Astrocyte (in vitro differentiated cells and primary cell): ENCODE measurements around the gene IL17B.

Source experiments
- EZH2 ChIP-seq: IDR thresholded peaks from 2 replicates; pipeline ENCODE4 v1.6.1; 2012; ENCODE audit warnings: mild to moderate bottlenecking, low read length, inconsistent platforms; ENCODE audit not compliant: insufficient read depth
- TF ChIP-seq, protein P1 (sequence below): IDR thresholded peaks from 2 replicates; pipeline ENCODE4 v1.5.1; 2011; ENCODE audit warnings: low read depth, mild to moderate bottlenecking, inconsistent platforms, low read length, moderate library complexity; ENCODE audit not compliant: insufficient read depth

DNA sequence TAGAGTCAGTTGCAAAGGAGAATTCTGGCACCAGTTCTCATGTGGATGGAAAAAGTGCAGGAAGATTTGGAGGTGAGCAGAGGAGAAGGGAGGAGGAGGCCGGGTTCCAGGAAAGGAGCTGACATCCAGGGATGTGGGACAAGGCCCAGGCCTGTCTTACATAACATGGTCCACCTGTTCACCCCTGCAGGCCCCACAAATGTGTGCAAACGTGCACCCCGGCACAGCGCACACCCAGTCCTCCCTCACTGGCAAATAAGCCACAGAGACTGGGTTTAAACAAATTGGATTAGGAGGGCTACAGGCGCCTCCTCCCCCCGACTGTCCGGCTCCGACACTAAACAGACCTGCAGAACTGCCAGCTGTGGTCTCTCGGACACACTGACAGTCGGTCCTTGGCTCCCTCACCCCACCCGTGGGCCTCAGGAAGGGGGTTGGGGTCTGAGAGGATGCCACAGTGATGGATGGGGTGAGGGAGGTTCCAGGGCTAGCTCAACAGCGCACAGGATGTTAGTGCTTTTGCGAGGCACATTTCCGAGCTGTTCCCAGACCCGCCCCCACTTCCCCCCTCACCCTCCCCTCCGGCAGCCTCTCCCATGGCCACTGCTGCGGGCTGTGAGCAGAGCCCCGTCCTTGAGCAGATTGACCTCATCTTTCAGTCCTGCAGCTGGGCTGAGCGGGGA lies 43.4 kb upstream of the IL17B start:
- TF ChIP-seq, protein P1, sequence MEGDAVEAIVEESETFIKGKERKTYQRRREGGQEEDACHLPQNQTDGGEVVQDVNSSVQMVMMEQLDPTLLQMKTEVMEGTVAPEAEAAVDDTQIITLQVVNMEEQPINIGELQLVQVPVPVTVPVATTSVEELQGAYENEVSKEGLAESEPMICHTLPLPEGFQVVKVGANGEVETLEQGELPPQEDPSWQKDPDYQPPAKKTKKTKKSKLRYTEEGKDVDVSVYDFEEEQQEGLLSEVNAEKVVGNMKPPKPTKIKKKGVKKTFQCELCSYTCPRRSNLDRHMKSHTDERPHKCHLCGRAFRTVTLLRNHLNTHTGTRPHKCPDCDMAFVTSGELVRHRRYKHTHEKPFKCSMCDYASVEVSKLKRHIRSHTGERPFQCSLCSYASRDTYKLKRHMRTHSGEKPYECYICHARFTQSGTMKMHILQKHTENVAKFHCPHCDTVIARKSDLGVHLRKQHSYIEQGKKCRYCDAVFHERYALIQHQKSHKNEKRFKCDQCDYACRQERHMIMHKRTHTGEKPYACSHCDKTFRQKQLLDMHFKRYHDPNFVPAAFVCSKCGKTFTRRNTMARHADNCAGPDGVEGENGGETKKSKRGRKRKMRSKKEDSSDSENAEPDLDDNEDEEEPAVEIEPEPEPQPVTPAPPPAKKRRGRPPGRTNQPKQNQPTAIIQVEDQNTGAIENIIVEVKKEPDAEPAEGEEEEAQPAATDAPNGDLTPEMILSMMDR = no peak
- no peak for TF ChIP-seq EZH2
